Activated T-helper 2 cell treated with anti-CD3 and anti-CD28 coated beads, Interferon-gamma antibody, Interleukin-2, Interleukin-4, amounts not matched to agents 10 μg/mL and 5 μg/mL and 100 μg/mL, durations not matched to agents 14 hours and 24 hours and 36 hours (primary cell): ENCODE data around the gene SLC31A2. TPM values are rescaled to one million over a fixed set of nuclear protein-coding genes. Genes with fewer than 3 reads are reported as not detected.
"Not testable (repeated sequence)": the region's sequence is repeated elsewhere in the genome, so short reads cannot be mapped to it uniquely, and the experiment has no call there.

Experiments used
- DNase-seq: peaks from one replicate; pipeline ENCODE4 v3.0.0; 2021; ENCODE audit warnings: low spot score
- H3K27ac Mint-ChIP-seq: one replicate; pipeline ENCODE4 v1.8.0; 2021; ENCODE audit warnings: mixed read lengths
- H3K27me3 Mint-ChIP-seq: one replicate; pipeline ENCODE4 v1.8.0; 2021; ENCODE audit warnings: low read depth, mixed read lengths
- H3K36me3 Mint-ChIP-seq: one replicate; pipeline ENCODE4 v1.8.0; 2021; ENCODE audit warnings: low read depth, mixed read lengths
- H3K4me1 Mint-ChIP-seq: one replicate; pipeline ENCODE4 v1.8.0; 2021; ENCODE audit warnings: low read depth, mixed read lengths
- H3K4me3 Mint-ChIP-seq: one replicate; pipeline ENCODE4 v1.8.0; 2021; ENCODE audit warnings: low read depth, mild to moderate bottlenecking, moderate library complexity, mixed read lengths
- H3K9me3 Mint-ChIP-seq: one replicate; pipeline ENCODE4 v1.8.0; 2021; ENCODE audit warnings: mixed read lengths
- intact Hi-C: fragments of 100-400 bp; cut with micrococcal nuclease; formaldehyde crosslinking; loops from one replicate; pipeline ENCODE4 v1.15.1; 2023
- total RNA-seq: library from RNA; stranded (reverse); gene quantifications from 2 replicates; pipeline ENCODE4 v1.2.3, GENCODE V29; 2022

Gene SLC31A2
- total RNA-seq, 1 donor from 2014 or later, result 4.7 TPM

GRCh38 chr9:113139225-113139829 is 11.5 kb upstream of the SLC31A2 start:
- H3K4me3 Mint-ChIP-seq, result no peak overlapping the region
- H3K36me3 Mint-ChIP-seq, result no peaks in the 10 kb centered on the region
- peaks cover 7% of the 10 kb centered on the region for H3K4me1 Mint-ChIP-seq
- intact Hi-C loops, result no loop called here
- H3K27ac Mint-ChIP-seq, result no peak overlapping the region
- peaks cover 8% of the 10 kb centered on the region for H3K27me3 Mint-ChIP-seq
- no peak for DNase-seq
- H3K9me3 Mint-ChIP-seq, result peaks cover 8% of the 10 kb centered on the region

- Mint-ChIP-seq H3K9me3 (peaks cover 8% of the 10 kb centered on the region), H3K27me3 (peaks cover 12% of the 10 kb centered on the region)
- no peak for DNase-seq
Measured at GRCh38 chr9:113139953-113140352, 10.9 kb upstream of the SLC31A2 start.

GRCh38 chr9:113140896-113141295 is 9.9 kb upstream of the SLC31A2 start:
- intact Hi-C loops, H3K4me3 Mint-ChIP-seq, H3K4me1 Mint-ChIP-seq, H3K27ac Mint-ChIP-seq, H3K9me3 Mint-ChIP-seq, DNase-seq, H3K36me3 Mint-ChIP-seq: not testable (repeated sequence)
- H3K27me3 Mint-ChIP-seq, result peaks cover 17% of the 10 kb centered on the region

More at GRCh38 chr9:113139953-113140352, 10.9 kb upstream of the SLC31A2 start:
- intact Hi-C loops, result no loop called here
- Mint-ChIP-seq H3K4me3 (no peak overlapping the region), H3K27ac (no peak overlapping the region), H3K36me3 (no peaks in the 10 kb centered on the region), H3K4me1 (peaks cover 7% of the 10 kb centered on the region)

- Mint-ChIP-seq H3K36me3 (no peaks in the 10 kb centered on the region), H3K4me3 (no peak overlapping the region), H3K27me3 (peaks cover 20% of the 10 kb centered on the region), H3K9me3 (peaks cover 8% of the 10 kb centered on the region), H3K27ac (no peak overlapping the region), H3K4me1 (peaks cover 5% of the 10 kb centered on the region)
- intact Hi-C loops, result no loop called here
- no peak for DNase-seq
Measured at GRCh38 chr9:113143432-113144227, 7.2 kb upstream of the SLC31A2 start.

GRCh38 chr9:113148372-113148705 is 2.5 kb upstream of the SLC31A2 start:
- peaks cover 25% of the 10 kb centered on the region for H3K27me3 Mint-ChIP-seq
- no peak overlapping the region for H3K27ac Mint-ChIP-seq
- peaks cover 16% of the 10 kb centered on the region for H3K4me1 Mint-ChIP-seq
- intact Hi-C loops, result no loop called here
- no peak for DNase-seq
- H3K9me3 Mint-ChIP-seq, result no peaks in the 10 kb centered on the region
- peaks cover 3% of the 10 kb centered on the region for H3K36me3 Mint-ChIP-seq
- no peak overlapping the region for H3K4me3 Mint-ChIP-seq

- Mint-ChIP-seq H3K27ac (no peak overlapping the region), H3K36me3 (peaks cover 3% of the 10 kb centered on the region), H3K4me1 (peaks cover 16% of the 10 kb centered on the region), H3K4me3 (no peak overlapping the region), H3K9me3 (no peaks in the 10 kb centered on the region), H3K27me3 (peaks cover 25% of the 10 kb centered on the region)
- intact Hi-C loops, result no loop called here
- no peak for DNase-seq
Measured at GRCh38 chr9:113148781-113149510, 1.9 kb upstream of the SLC31A2 start.

- H3K9me3 Mint-ChIP-seq, H3K36me3 Mint-ChIP-seq, DNase-seq, H3K27ac Mint-ChIP-seq, intact Hi-C loops, H3K4me3 Mint-ChIP-seq: not testable (repeated sequence)
- H3K4me1 Mint-ChIP-seq, result peaks cover 17% of the 10 kb centered on the region
- peaks cover 24% of the 10 kb centered on the region for H3K27me3 Mint-ChIP-seq
Measured at GRCh38 chr9:113149561-113149960, 1.2 kb upstream of the SLC31A2 start.

GRCh38 chr9:113151696-113152630 is 1.2 kb downstream of the SLC31A2 start:
- intact Hi-C loops, result loop anchor here (2.0 to 5.0 kb wide), 3 partner anchors 69 to 260 kb away; partner anchors contain the start of genes C9orf43, CDC26, FKBP15 and POLE3
- DNase-seq, result no peak
- Mint-ChIP-seq H3K4me3 (peak overlapping the region; percentile 79), H3K4me1 (peaks cover 39% of the 10 kb centered on the region), H3K27ac (peak overlapping the region; percentile 25), H3K9me3 (no peaks in the 10 kb centered on the region), H3K27me3 (peaks cover 7% of the 10 kb centered on the region), H3K36me3 (peaks cover 3% of the 10 kb centered on the region)

- Mint-ChIP-seq H3K27ac (peak overlapping the region; percentile 25), H3K9me3 (no peaks in the 10 kb centered on the region), H3K27me3 (peaks cover 7% of the 10 kb centered on the region), H3K4me1 (peaks cover 40% of the 10 kb centered on the region), H3K4me3 (peak overlapping the region; percentile 79), H3K36me3 (peaks cover 3% of the 10 kb centered on the region)
- no peak for DNase-seq
- intact Hi-C loops, result loop anchor here (5.0 kb wide), 1 partner anchor 260 kb away; the partner anchor contains the start of genes C9orf43 and POLE3
Measured at GRCh38 chr9:113152699-113153098, 1.9 kb downstream of the SLC31A2 start.

GRCh38 chr9:113153599-113153998 is 2.8 kb downstream of the SLC31A2 start:
- no peak for DNase-seq
- Mint-ChIP-seq H3K4me1 (peaks cover 40% of the 10 kb centered on the region), H3K27me3 (peaks cover 7% of the 10 kb centered on the region), H3K4me3 (no peak overlapping the region), H3K36me3 (peaks cover 6% of the 10 kb centered on the region), H3K27ac (no peak overlapping the region), H3K9me3 (no peaks in the 10 kb centered on the region)
- intact Hi-C loops, result loop anchor here (5.0 kb wide), 1 partner anchor 259 kb away; the partner anchor contains the start of genes C9orf43 and POLE3

- Mint-ChIP-seq H3K4me1 (peaks cover 40% of the 10 kb centered on the region), H3K9me3 (no peaks in the 10 kb centered on the region), H3K27me3 (peaks cover 5% of the 10 kb centered on the region), H3K36me3 (peaks cover 10% of the 10 kb centered on the region), H3K27ac (peak overlapping the region; percentile 43), H3K4me3 (no peak overlapping the region)
- intact Hi-C loops, result loop anchor here (5.0 kb wide), 1 partner anchor 258 kb away; the partner anchor contains the start of genes C9orf43 and POLE3
- no peak for DNase-seq
Measured at GRCh38 chr9:113154471-113154870, 3.7 kb downstream of the SLC31A2 start.

- H3K27ac Mint-ChIP-seq, result peak overlapping the region; percentile 43
- peaks cover 40% of the 10 kb centered on the region for H3K4me1 Mint-ChIP-seq
- no peak for DNase-seq
- peaks cover 5% of the 10 kb centered on the region for H3K27me3 Mint-ChIP-seq
- H3K9me3 Mint-ChIP-seq, result no peaks in the 10 kb centered on the region
- H3K36me3 Mint-ChIP-seq, result peaks cover 10% of the 10 kb centered on the region
- H3K4me3 Mint-ChIP-seq, result no peak overlapping the region
- intact Hi-C loops, result loop anchor here (5.0 kb wide), 2 partner anchors 43 to 257 kb away; partner anchors contain the start of genes C9orf43 and POLE3
Measured at GRCh38 chr9:113154946-113155345, 4.1 kb downstream of the SLC31A2 start.
